A549 (cell line): ENCODE data around the gene FLVCR1. TPM values are rescaled to one million over a fixed set of nuclear protein-coding genes. Genes with fewer than 3 reads are reported as not detected.

Experiments used
- ATAC-seq, 2 experiments: fragments of 200-7000 bp in 1 of 2; fragments of >200 bp in 1 of 2; cut with Nextera tagmentation in 1 of 2; cut with Tn5 transposase in 1 of 2; 3 replicates each; pipeline versions ENCODE4 v1.8.0 to v1.9.1; 2018 to 2020; ENCODE audit warnings: mild to moderate bottlenecking in 1 of 2, moderate library complexity in 1 of 2
- CTCF ChIA-PET: fragments of 300-600 bp; sonication (Branson Sonifier 250); formaldehyde crosslinking; extraction: SDS; loops from one replicate; lab custom pipeline; 2021; ENCODE audit warnings: antibody characterized with exemption, inconsistent platforms; lab: Yijun Ruan, JAX
- POLR2A ChIA-PET: fragments of 350-600 bp; formaldehyde crosslinking; extraction: SDS; loops from one replicate; lab custom pipeline; 2021; ENCODE audit warnings: antibody characterized with exemption, inconsistent platforms; lab: Yijun Ruan, JAX
- DNase-seq, 2 experiments: peaks; one replicate each; pipeline versions ENCODE4 v3.0.0 to v3.0.0-alpha.2; 2011 to 2016; ENCODE audit warnings: low read depth in 1 of 2, low spot score in 1 of 2
- FAIRE-seq: peaks from 2 replicates; lab custom pipeline; 2011; peaks lifted over from hg19 to GRCh38; lab: Jason Lieb, UNC
- H3K27ac ChIP-seq, 2 experiments: fragments of >200 bp; sonication (Bioruptor Twin); formaldehyde crosslinking; 3 replicates each; pipeline ENCODE4 v1.5.1; 2016 to 2017
- H3K4me1 ChIP-seq: fragments of >200 bp; sonication (Bioruptor Twin); formaldehyde crosslinking; 3 replicates; pipeline ENCODE4 v1.6.1; 2016
- H3K4me2 ChIP-seq: fragments of >200 bp; sonication (Bioruptor Twin); formaldehyde crosslinking; 3 replicates; pipeline ENCODE4 v1.6.1; 2016
- H3K4me3 ChIP-seq: fragments of >200 bp; sonication (Bioruptor Twin); formaldehyde crosslinking; 3 replicates; pipeline ENCODE4 v1.5.1; 2016
- H3K9me3 ChIP-seq: fragments of >200 bp; sonication (Bioruptor Twin); formaldehyde crosslinking; 3 replicates; pipeline ENCODE4 v1.6.1; 2016
- BHLHE40 ChIP-seq: IDR thresholded peaks from 2 replicates; pipeline ENCODE4 v1.6.1; 2012; ENCODE audit warnings: low read depth, low read length, inconsistent platforms
- CBX8 ChIP-seq: fragments of 200-600 bp; sonication (generic); IDR thresholded peaks from 2 replicates; pipeline ENCODE4 v1.6.1; 2016
- CHD2 ChIP-seq: fragments of 150-350 bp; IDR thresholded peaks from 2 replicates; pipeline ENCODE4 v1.6.1; 2014; ENCODE audit warnings: low read length; ENCODE audit not compliant: partially characterized antibody
- CHD4 ChIP-seq: fragments of 200-600 bp; sonication (generic); IDR thresholded peaks from 2 replicates; pipeline ENCODE4 v1.6.1; 2016; ENCODE audit warnings: antibody characterized with exemption, mild to moderate bottlenecking, borderline replicate concordance
- CTCF ChIP-seq: fragments of >200 bp; sonication (Bioruptor Twin); formaldehyde crosslinking; IDR thresholded peaks from 3 replicates; pipeline ENCODE4 v1.5.1; 2016
- ELK1 ChIP-seq: fragments of 150-350 bp; IDR thresholded peaks from 2 replicates; pipeline ENCODE4 v1.6.1; 2014; ENCODE audit warnings: low read depth, mild to moderate bottlenecking, low read length
- ESRRA ChIP-seq: fragments of 150-350 bp; IDR thresholded peaks from 2 replicates; pipeline ENCODE4 v1.6.1; 2014; ENCODE audit warnings: mild to moderate bottlenecking, low read length, borderline replicate concordance
- HOXA7 ChIP-seq: fragments of 250-450 bp; sonication (Bioruptor Pico); IDR thresholded peaks from 2 replicates; pipeline ENCODE4 v1.5.0; 2020; ENCODE audit warnings: mild to moderate bottlenecking, moderate library complexity
- KDM1A ChIP-seq: fragments of 200-600 bp; sonication (generic); IDR thresholded peaks from 2 replicates; pipeline ENCODE4 v1.6.1; 2016; ENCODE audit warnings: low read depth, mild to moderate bottlenecking
- KDM5A ChIP-seq: fragments of 200-600 bp; sonication (generic); IDR thresholded peaks from 2 replicates; pipeline ENCODE4 v1.6.1; 2016; ENCODE audit warnings: antibody characterized with exemption, mild to moderate bottlenecking
- MAFK ChIP-seq: fragments of 450-650 bp; IDR thresholded peaks from 2 replicates; pipeline ENCODE4 v1.6.1; 2014; ENCODE audit not compliant: partially characterized antibody
- NFE2L2 ChIP-seq: fragments of 150-350 bp; conservative IDR thresholded peaks from 2 replicates; pipeline ENCODE4 v1.6.1; 2014; ENCODE audit warnings: low read length
- NPAS2 ChIP-seq: fragments of 250-450 bp; sonication (Bioruptor Pico); IDR thresholded peaks from 2 replicates; pipeline ENCODE4 v1.8.0; 2022; ENCODE audit warnings: mild to moderate bottlenecking, moderate library complexity, borderline replicate concordance
- NR3C1 ChIP-seq: fragments of >200 bp; sonication (Bioruptor Twin); formaldehyde crosslinking; IDR thresholded peaks from 3 replicates; pipeline ENCODE4 v1.6.1; 2017
- RAD21 ChIP-seq, 2 experiments: fragments of >200 bp in 1 of 2; sonication (Bioruptor Twin) in 1 of 2; formaldehyde crosslinking in 1 of 2; IDR thresholded peaks in 1 of 2; conservative IDR thresholded peaks in 1 of 2; 2 replicates in 1 of 2; 3 replicates in 1 of 2; pipeline ENCODE4 v1.6.1; 2012 to 2018; ENCODE audit warnings: inconsistent platforms in 1 of 2
- RCOR1 ChIP-seq: fragments of 150-350 bp; IDR thresholded peaks from 2 replicates; pipeline ENCODE4 v1.6.1; 2014; ENCODE audit warnings: antibody characterized with exemption, low read length, low read depth
- RNF2 ChIP-seq: fragments of 200-600 bp; sonication (generic); IDR thresholded peaks from 2 replicates; pipeline ENCODE4 v1.6.1; 2016; ENCODE audit warnings: low read depth, mild to moderate bottlenecking, antibody characterized with exemption, moderate library complexity, borderline replicate concordance
- SMC3 ChIP-seq: fragments of >200 bp; sonication (Bioruptor Twin); formaldehyde crosslinking; IDR thresholded peaks from 3 replicates; pipeline ENCODE4 v1.6.1; 2018; ENCODE audit warnings: inconsistent platforms
- TFCP2L1 ChIP-seq: fragments of 250-450 bp; sonication (Bioruptor Pico); IDR thresholded peaks from 2 replicates; pipeline ENCODE4 v1.5.0; 2021; ENCODE audit warnings: mild to moderate bottlenecking
- TP53 ChIP-seq: fragments of 250-450 bp; sonication (Bioruptor Pico); IDR thresholded peaks from 2 replicates; pipeline ENCODE4 v1.5.0; 2021; ENCODE audit warnings: mild to moderate bottlenecking, moderate library complexity
- ZFP36 ChIP-seq: fragments of 450-650 bp; IDR thresholded peaks from 2 replicates; pipeline ENCODE4 v1.6.1; 2014; ENCODE audit warnings: borderline replicate concordance; ENCODE audit not compliant: partially characterized antibody
- WGBS: methylation state at CpG from one replicate; pipeline ENCODE4 v1.1.6; 2017; ENCODE audit errors: missing lambda C conversion rate; 5-methylcytosine and 5-hydroxymethylcytosine counted together
- polyA plus RNA-seq, 4 experiments: library from polyadenylated mRNA; depleted of rRNA in 3 of 4; stranded (reverse); fragments of >200 nt; fragmentation: RNase III in 1 of 4; extraction: RNeasy Plus Mini Kit Qiagen cat#74134 plus additional on column Dnase treatment in 1 of 4; gene quantifications; 2 replicates in 3 of 4; 3 replicates in 1 of 4; pipeline ENCODE4 v1.2.3, GENCODE V29; 2011 to 2017
- TF ChIP-seq, protein P1 (sequence below): fragments of 450-650 bp; IDR thresholded peaks from 2 replicates; pipeline ENCODE4 v1.6.1; 2014; ENCODE audit warnings: antibody characterized with exemption
- TF ChIP-seq, protein P2 (sequence below): fragments of >200 bp; sonication (Bioruptor Twin); formaldehyde crosslinking; IDR thresholded peaks from 3 replicates; pipeline ENCODE4 v1.6.1; 2016

FLVCR1 gene
- polyA plus RNA-seq, 2 of the 4 experiments (the other 2 are of a cell fraction) = 14.9 to 15.4 TPM

DNA sequence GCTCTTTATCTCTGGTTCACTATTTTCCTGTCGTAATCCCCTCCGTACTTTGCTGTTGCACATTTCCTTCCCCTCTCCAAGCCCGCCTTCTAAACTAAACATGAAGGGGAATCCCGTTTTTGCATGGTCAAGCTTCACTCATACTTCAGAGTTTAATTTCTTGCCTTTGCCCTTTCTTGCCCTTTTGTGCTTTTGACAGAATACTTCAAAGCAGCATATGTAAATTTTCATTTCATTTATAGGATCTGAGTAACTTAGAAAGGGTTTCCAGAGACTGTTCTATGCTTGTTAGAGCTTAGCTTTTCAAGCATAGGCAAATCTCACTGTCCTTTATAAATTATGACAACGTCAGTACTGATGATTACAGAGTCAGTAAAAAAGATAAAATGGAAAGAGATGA is 38.3 kb upstream of the FLVCR1 start:
- H3K27ac ChIP-seq = 0 out of 6 replicates have a peak overlapping the region, but pooled peaks of 1 of the 2 experiments have one; percentile 4
- TF ChIP-seq MAFK = no peak
- no peak for TF ChIP-seq BHLHE40
- no peak for TF ChIP-seq KDM1A
- no peak for TF ChIP-seq NFE2L2
- ATAC-seq (no peak), DNase-seq (no peak), FAIRE-seq (no peak)
- 38% methylated on average over 5 of the region's 5 CpGs for WGBS
- ChIA-PET CTCF (interaction anchor here (0.8 to 1.8 kb wide), 3 partner anchors 8 to 175 kb away, joined by 3 to 5 read pairs (median 3); no protein-coding TSS in a partner anchor), POLR2A (interaction anchor here (1.6 kb wide), 1 partner anchor 38 kb away, joined by 8 read pairs; the partner anchor contains the start of gene FLVCR1)
- peaks cover 42% of the 10 kb centered on the region for H3K4me1 ChIP-seq
- no peak overlapping the region for H3K4me3 ChIP-seq
- H3K9me3 ChIP-seq = peaks cover 1% of the 10 kb centered on the region; the same call in 1 of the 3 replicates
- peak overlapping the region; percentile 30 for H3K4me2 ChIP-seq

DNA sequence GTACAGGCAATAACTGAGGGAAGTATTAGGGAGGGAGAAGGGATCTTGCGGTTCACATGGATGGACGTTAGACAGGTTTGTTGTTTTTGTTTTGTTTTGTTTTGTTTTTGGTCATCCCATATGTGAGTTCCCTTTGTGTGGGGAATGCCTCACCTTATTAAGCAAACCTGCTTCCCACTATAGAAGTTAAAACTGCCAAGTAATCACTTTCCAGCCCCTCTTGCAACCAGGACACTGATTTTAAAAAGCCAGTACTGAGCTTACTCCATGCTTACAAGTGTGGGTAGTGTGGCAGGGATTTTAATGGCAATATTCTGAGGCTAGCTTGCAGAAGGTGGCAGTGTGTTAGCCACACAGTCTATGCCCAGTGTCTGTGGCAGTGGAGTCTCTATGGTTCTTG is 37.1 kb upstream of the FLVCR1 start:
- ATAC-seq = no peak
- peaks cover 31% of the 10 kb centered on the region for H3K4me1 ChIP-seq
- ChIA-PET POLR2A (interaction anchor here (0.6 kb wide), 1 partner anchor 36 kb away, joined by 8 read pairs; no protein-coding TSS in a partner anchor), CTCF (no interaction called here)
- no peak overlapping the region for H3K4me2 ChIP-seq
- TF ChIP-seq MAFK = peak; percentile 89
- no peak for TF ChIP-seq ZFP36
- H3K27ac ChIP-seq = peak overlapping the region in 1 of 2 experiments; percentile 36; a peak in 1 of 6 replicates
- FAIRE-seq = no peak
- WGBS = 90% methylated on average over 2 of the region's 2 CpGs
- H3K9me3 ChIP-seq = peaks cover 13% of the 10 kb centered on the region
- no peak overlapping the region for H3K4me3 ChIP-seq
- DNase-seq = no peak

- Histone ChIP-seq H3K4me3 (no peak overlapping the region), H3K27ac (no peak overlapping the region), H3K9me3 (peaks cover 24% of the 10 kb centered on the region), H3K4me1 (peaks cover 15% of the 10 kb centered on the region; the same call in 1 of the 3 replicates), H3K4me2 (no peak overlapping the region)
- DNase-seq (no peak), FAIRE-seq (no peak), ATAC-seq (no peak)
- ChIA-PET CTCF (interaction anchor here (0.6 to 0.9 kb wide), 2 partner anchors 158 to 763 kb away, joined by 3 to 4 read pairs; no protein-coding TSS in a partner anchor), POLR2A (no interaction called here)
- TF ChIP-seq NR3C1 (no peak), CBX8 (no peak), NPAS2 (no peak), KDM5A (no peak), CTCF (no peak), ESRRA (no peak), KDM1A (no peak), HOXA7 (CRISPR knock-in tag) (no peak), RCOR1 (no peak)
- TF ChIP-seq, protein P1, sequence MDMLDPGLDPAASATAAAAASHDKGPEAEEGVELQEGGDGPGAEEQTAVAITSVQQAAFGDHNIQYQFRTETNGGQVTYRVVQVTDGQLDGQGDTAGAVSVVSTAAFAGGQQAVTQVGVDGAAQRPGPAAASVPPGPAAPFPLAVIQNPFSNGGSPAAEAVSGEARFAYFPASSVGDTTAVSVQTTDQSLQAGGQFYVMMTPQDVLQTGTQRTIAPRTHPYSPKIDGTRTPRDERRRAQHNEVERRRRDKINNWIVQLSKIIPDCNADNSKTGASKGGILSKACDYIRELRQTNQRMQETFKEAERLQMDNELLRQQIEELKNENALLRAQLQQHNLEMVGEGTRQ = no peak
- WGBS = 85% methylated on average over 3 of the region's 3 CpGs
Observed at GRCh38 chr1:212822956-212823355, 35.1 kb upstream of the FLVCR1 start.

DNA sequence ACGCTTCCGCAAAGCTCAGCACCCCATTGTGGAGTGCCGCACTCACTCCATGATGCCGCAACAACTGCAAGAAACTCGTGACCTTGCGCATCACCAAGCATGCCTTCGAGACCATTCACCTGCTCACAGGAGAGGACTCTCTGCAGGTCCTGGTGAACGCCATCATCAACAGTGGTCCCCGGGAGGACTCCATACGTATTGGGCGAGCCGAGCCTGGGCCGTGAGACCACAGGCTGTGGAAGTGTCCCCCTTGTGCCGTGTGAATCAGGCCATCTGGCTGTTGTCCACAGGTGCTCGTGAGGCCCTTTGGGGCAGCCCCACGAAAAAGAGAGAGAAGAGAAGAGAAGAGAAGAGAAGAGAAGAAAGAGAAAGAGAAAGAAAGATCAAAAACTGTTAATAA is 33.9 kb upstream of the FLVCR1 start:
- H3K4me3 ChIP-seq = no peak overlapping the region
- TF ChIP-seq, protein P1 = no peak
- TF ChIP-seq CHD2 (no peak), CHD4 (no peak), KDM1A (no peak), SMC3 (no peak), NPAS2 (no peak), RNF2 (no peak), RAD21 (conservative IDR thresholded peaks at IDR 0.05 in 1 of 2, IDR thresholded peaks at IDR 0.05 in 1 of 2) (no peak), TFCP2L1 (CRISPR knock-in tag) (no peak), ELK1 (no peak), TP53 (CRISPR knock-in tag) (no peak)
- TF ChIP-seq, protein P2, sequence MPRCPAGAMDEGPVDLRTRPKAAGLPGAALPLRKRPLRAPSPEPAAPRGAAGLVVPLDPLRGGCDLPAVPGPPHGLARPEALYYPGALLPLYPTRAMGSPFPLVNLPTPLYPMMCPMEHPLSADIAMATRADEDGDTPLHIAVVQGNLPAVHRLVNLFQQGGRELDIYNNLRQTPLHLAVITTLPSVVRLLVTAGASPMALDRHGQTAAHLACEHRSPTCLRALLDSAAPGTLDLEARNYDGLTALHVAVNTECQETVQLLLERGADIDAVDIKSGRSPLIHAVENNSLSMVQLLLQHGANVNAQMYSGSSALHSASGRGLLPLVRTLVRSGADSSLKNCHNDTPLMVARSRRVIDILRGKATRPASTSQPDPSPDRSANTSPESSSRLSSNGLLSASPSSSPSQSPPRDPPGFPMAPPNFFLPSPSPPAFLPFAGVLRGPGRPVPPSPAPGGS = no peak
- CTCF ChIA-PET = interaction anchor here (0.9 kb wide), 1 partner anchor 159 kb away, joined by 4 read pairs; no protein-coding TSS in a partner anchor
- H3K4me1 ChIP-seq = peaks cover 18% of the 10 kb centered on the region; the same call in 1 of the 3 replicates
- ATAC-seq = no peak
- H3K4me2 ChIP-seq = no peak overlapping the region
- 85% methylated on average over 16 of the region's 16 CpGs for WGBS
- FAIRE-seq = no peak
- POLR2A ChIA-PET = no interaction called here
- DNase-seq = no peak
- peaks cover 24% of the 10 kb centered on the region for H3K9me3 ChIP-seq
- no peak overlapping the region for H3K27ac ChIP-seq
